MM.1S (cell line): ENCODE results near the gene SPHK1.

Experiments
- EZH2 ChIP-seq: fragments of 300-600 bp; sonication (generic); optimal IDR thresholded peaks from 2 replicates; pipeline ENCODE3; 2017; ENCODE audit warnings: low read depth, mild to moderate bottlenecking, antibody characterized with exemption, low read length, mixed read lengths
- TF ChIP-seq, protein P1 (sequence below): fragments of 300-600 bp; sonication (generic); IDR thresholded peaks from 2 replicates; pipeline ENCODE4 v1.5.1; 2016; ENCODE audit warnings: antibody characterized with exemption, low read length, mixed read lengths

DNA sequence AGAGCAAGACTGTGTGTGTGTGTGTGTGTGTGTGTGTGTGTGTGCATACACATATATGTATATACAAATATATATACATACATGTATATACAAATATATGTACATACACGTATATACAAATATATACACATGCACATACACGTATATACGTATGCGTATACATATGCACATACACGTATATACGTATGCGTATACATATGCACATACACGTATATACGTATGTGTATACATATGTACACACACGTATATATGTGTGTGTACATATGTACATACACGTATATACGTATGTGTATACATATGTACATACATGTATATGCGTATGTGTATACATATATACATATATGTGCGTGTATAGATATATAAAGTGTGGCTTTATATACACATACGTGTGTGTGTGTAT lies 31.4 kb downstream of the SPHK1 start:
- TF ChIP-seq EZH2 = no peak
- TF ChIP-seq, protein P1, sequence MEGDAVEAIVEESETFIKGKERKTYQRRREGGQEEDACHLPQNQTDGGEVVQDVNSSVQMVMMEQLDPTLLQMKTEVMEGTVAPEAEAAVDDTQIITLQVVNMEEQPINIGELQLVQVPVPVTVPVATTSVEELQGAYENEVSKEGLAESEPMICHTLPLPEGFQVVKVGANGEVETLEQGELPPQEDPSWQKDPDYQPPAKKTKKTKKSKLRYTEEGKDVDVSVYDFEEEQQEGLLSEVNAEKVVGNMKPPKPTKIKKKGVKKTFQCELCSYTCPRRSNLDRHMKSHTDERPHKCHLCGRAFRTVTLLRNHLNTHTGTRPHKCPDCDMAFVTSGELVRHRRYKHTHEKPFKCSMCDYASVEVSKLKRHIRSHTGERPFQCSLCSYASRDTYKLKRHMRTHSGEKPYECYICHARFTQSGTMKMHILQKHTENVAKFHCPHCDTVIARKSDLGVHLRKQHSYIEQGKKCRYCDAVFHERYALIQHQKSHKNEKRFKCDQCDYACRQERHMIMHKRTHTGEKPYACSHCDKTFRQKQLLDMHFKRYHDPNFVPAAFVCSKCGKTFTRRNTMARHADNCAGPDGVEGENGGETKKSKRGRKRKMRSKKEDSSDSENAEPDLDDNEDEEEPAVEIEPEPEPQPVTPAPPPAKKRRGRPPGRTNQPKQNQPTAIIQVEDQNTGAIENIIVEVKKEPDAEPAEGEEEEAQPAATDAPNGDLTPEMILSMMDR = no peak
